Gastroesophageal sphincter (tissue), 3 donors: ENCODE measurements around the gene PDGFB.

Source experiments
- CTCF ChIP-seq, 4 experiments: fragments of 200-600 bp in 2 of 4; fragments of 450-650 bp in 2 of 4; sonication (generic) in 1 of 4; IDR thresholded peaks; one replicate each; pipeline ENCODE4 v1.5.1; 2017 to 2019; ENCODE audit warnings: antibody characterized with exemption in 4 of 4, mild to moderate bottlenecking in 2 of 4, moderate library complexity in 2 of 4
- EP300 ChIP-seq: sonication (generic); formaldehyde crosslinking; IDR thresholded peaks from one replicate; pipeline ENCODE4 v1.6.1; 2017; ENCODE audit warnings: antibody characterized with exemption, mild to moderate bottlenecking
- POLR2A ChIP-seq, 2 donors: fragments of 450-650 bp; IDR thresholded peaks; one replicate each; pipeline ENCODE4 v1.6.1; 2017; ENCODE audit warnings: antibody characterized with exemption in 2 of 2, mild to moderate bottlenecking in 2 of 2, moderate library complexity in 1 of 2
- POLR2AphosphoS5 ChIP-seq: sonication (generic); formaldehyde crosslinking; IDR thresholded peaks from one replicate; pipeline ENCODE4 v1.6.1; 2017; ENCODE audit warnings: antibody characterized with exemption

GRCh38 chr22:39177791-39178190, 67.0 kb downstream of the PDGFB start:
- no peak for TF ChIP-seq CTCF (IDR thresholded peaks at IDR 0.05)
- no peak for TF ChIP-seq POLR2AphosphoS5
- no peak for TF ChIP-seq POLR2A (IDR thresholded peaks at IDR 0.05)
- TF ChIP-seq EP300 = no peak
